Endodermal cell (in vitro differentiated cells): ENCODE measurements around the gene SLC2A6. TPM values are rescaled to one million over a fixed set of nuclear protein-coding genes. Genes with fewer than 3 reads are reported as not detected.

Experiments
- DNase-seq: peaks from one replicate; pipeline ENCODE4 v3.0.0-alpha.2; 2017
- H3K27ac ChIP-seq: 2 replicates; pipeline ENCODE4 v1.5.1; 2013; ENCODE audit warnings: mild to moderate bottlenecking, low read depth, low read length, moderate library complexity
- H3K27me3 ChIP-seq: 2 replicates; pipeline ENCODE4 v1.6.1; 2013; ENCODE audit warnings: mild to moderate bottlenecking, low read length, moderate library complexity; ENCODE audit not compliant: insufficient read depth, control insufficient read depth, poor library complexity, severe bottlenecking
- H3K36me3 ChIP-seq: 2 replicates; pipeline ENCODE4 v1.7.0; 2013; ENCODE audit warnings: mild to moderate bottlenecking, low read length, moderate library complexity; ENCODE audit not compliant: control insufficient read depth, insufficient read depth
- H3K4me1 ChIP-seq: one replicate; pipeline ENCODE4 v1.7.0; 2013; ENCODE audit warnings: low read length; ENCODE audit not compliant: control insufficient read depth, insufficient read depth
- H3K4me3 ChIP-seq: 2 replicates; pipeline ENCODE4 v1.5.1; 2013; ENCODE audit warnings: mild to moderate bottlenecking, low read length, moderate library complexity
- H3K9ac ChIP-seq: 2 replicates; pipeline ENCODE4 v1.6.1; 2013; ENCODE audit warnings: mild to moderate bottlenecking, low read length, moderate library complexity; ENCODE audit not compliant: poor library complexity, severe bottlenecking; ENCODE audit errors: extremely low read depth
- H3K9me3 ChIP-seq: 2 replicates; pipeline ENCODE4 v1.6.1; 2013; ENCODE audit warnings: mild to moderate bottlenecking, low read length, moderate library complexity; ENCODE audit not compliant: control insufficient read depth
- H3K27ac Mint-ChIP-seq: 2 replicates; pipeline ENCODE4 v1.8.0; 2020; ENCODE audit warnings: mixed read lengths
- H3K27me3 Mint-ChIP-seq: 2 replicates; pipeline ENCODE4 v1.8.0; 2021; ENCODE audit warnings: mild to moderate bottlenecking, mixed read lengths; ENCODE audit not compliant: insufficient read depth
- H3K36me3 Mint-ChIP-seq: 2 replicates; pipeline ENCODE4 v1.8.0; 2020; ENCODE audit warnings: low read depth, mixed read lengths
- H3K4me1 Mint-ChIP-seq: 2 replicates; pipeline ENCODE4 v1.8.0; 2020; ENCODE audit warnings: mixed read lengths
- H3K4me3 Mint-ChIP-seq: 2 replicates; pipeline ENCODE4 v1.8.0; 2020; ENCODE audit warnings: mild to moderate bottlenecking, moderate library complexity, mixed read lengths
- H3K9me3 Mint-ChIP-seq: 2 replicates; pipeline ENCODE4 v1.8.0; 2020; ENCODE audit warnings: mild to moderate bottlenecking, mixed read lengths
- CTCF ChIP-seq: fragments of 200-600 bp; sonication (generic); conservative IDR thresholded peaks from 2 replicates; pipeline ENCODE4 v1.5.0; 2021; ENCODE audit warnings: antibody characterized with exemption, mild to moderate bottlenecking
- WGBS, 2 experiments: methylation state at CpG; one replicate each; pipeline versions ENCODE4 v1.1.5 to v1.1.7; 2013; ENCODE audit warnings: missing lambda C conversion rate in 2 of 2, mixed read lengths in 1 of 2; ENCODE audit not compliant: insufficient coverage in 1 of 2, insufficient read length in 1 of 2; 5-methylcytosine and 5-hydroxymethylcytosine counted together
- total RNA-seq, 2 donors: library from RNA; stranded (reverse); fragmentation: NEBNext Ultra II Directional in 1 of 2; extraction: Animal tissue kit (Norgen Biotek cat#: 25700) in 1 of 2; gene quantifications; 2 replicates in 1 of 2; 3 replicates in 1 of 2; pipeline ENCODE4 v1.2.1, GENCODE V29; 2021

SLC2A6 gene
- total RNA-seq, 2 donors from 2014 or later = 11.6 to 17.7 TPM

- Mint-ChIP-seq H3K27ac (no peak overlapping the region), H3K36me3 (no peaks in the 10 kb centered on the region), H3K27me3 (peaks cover 2% of the 10 kb centered on the region), H3K9me3 (no peaks in the 10 kb centered on the region), H3K4me1 (no peaks in the 10 kb centered on the region), H3K4me3 (no peak overlapping the region)
- TF ChIP-seq CTCF = peak; percentile 60
- H3K27ac ChIP-seq = no peak overlapping the region
- H3K27me3 ChIP-seq = no peaks in the 10 kb centered on the region
- H3K4me3 ChIP-seq = no peak overlapping the region
- 89 to 96% methylated on average over 4 to 9 of the region's 9 CpGs for WGBS, 2 experiments
- DNase-seq = peak; percentile 74
- no peak overlapping the region for H3K9ac ChIP-seq
- H3K36me3 ChIP-seq = no peaks in the 10 kb centered on the region
- no peaks in the 10 kb centered on the region for H3K9me3 ChIP-seq
- H3K4me1 ChIP-seq = peaks cover 2% of the 10 kb centered on the region
Measured at GRCh38 chr9:133456409-133456808, 22.5 kb downstream of the SLC2A6 start.

GRCh38 chr9:133455936-133456335, 23.0 kb downstream of the SLC2A6 start:
- 90 to 98% methylated on average over 5 to 11 of the region's 11 CpGs for WGBS, 2 experiments
- Mint-ChIP-seq H3K27me3 (peaks cover 2% of the 10 kb centered on the region), H3K4me1 (no peaks in the 10 kb centered on the region), H3K4me3 (no peak overlapping the region), H3K9me3 (no peaks in the 10 kb centered on the region), H3K27ac (no peak overlapping the region), H3K36me3 (no peaks in the 10 kb centered on the region)
- Histone ChIP-seq H3K4me1 (no peaks in the 10 kb centered on the region), H3K36me3 (no peaks in the 10 kb centered on the region), H3K4me3 (no peak overlapping the region), H3K9me3 (no peaks in the 10 kb centered on the region), H3K27ac (no peak overlapping the region), H3K27me3 (no peaks in the 10 kb centered on the region), H3K9ac (no peak overlapping the region)
- TF ChIP-seq CTCF = no peak
- no peak for DNase-seq

DNA sequence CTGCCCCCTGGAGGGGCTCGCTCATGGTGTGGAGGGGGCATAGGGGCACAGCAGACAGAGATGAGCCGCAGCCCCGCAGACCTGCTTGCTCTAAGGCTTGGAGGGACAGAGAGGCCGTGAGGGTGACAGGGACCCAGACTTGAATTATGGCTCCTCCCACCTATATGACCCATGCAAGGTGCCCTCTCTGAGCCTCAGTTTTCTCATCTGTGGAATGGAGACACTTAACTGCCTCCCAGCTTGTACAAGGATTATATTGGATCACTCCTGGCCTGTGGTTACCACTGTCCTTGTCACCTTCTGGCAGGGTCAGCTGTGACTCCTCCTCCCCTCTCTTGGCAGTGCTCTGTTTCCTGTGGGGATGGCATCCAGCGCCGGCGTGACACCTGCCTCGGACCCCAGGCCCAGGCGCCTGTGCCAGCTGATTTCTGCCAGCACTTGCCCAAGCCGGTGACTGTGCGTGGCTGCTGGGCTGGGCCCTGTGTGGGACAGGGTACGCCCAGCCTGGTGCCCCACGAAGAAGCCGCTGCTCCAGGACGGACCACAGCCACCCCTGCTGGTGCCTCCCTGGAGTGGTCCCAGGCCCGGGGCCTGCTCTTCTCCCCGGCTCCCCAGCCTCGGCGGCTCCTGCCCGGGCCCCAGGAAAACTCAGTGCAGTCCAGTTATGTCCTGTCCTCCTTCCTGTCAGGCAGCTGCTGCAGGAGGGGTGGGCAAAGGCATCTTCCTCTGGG, 23.8 kb downstream of the SLC2A6 start:
- H3K4me1 Mint-ChIP-seq = no peaks in the 10 kb centered on the region
- 93 to 95% methylated on average over 10 to 20 of the region's 20 CpGs for WGBS, 2 experiments
- H3K4me1 ChIP-seq = no peaks in the 10 kb centered on the region
- H3K27me3 Mint-ChIP-seq = peaks cover 2% of the 10 kb centered on the region
- no peak overlapping the region for H3K9ac ChIP-seq
- H3K4me3 Mint-ChIP-seq = no peak overlapping the region
- H3K27ac ChIP-seq = no peak overlapping the region
- no peaks in the 10 kb centered on the region for H3K27me3 ChIP-seq
- TF ChIP-seq CTCF = no peak
- no peaks in the 10 kb centered on the region for H3K9me3 ChIP-seq
- H3K36me3 Mint-ChIP-seq = no peaks in the 10 kb centered on the region
- no peaks in the 10 kb centered on the region for H3K36me3 ChIP-seq
- DNase-seq = no peak
- H3K9me3 Mint-ChIP-seq = no peaks in the 10 kb centered on the region
- H3K4me3 ChIP-seq = no peak overlapping the region
- H3K27ac Mint-ChIP-seq = no peak overlapping the region
